Activated T-cell treated with anti-CD3 and anti-CD28 coated beads, Interleukin-2, amount 50 U/mL, for 72 hours (primary cell): ENCODE results near the gene ABCF3. TPM values are rescaled to one million over a fixed set of nuclear protein-coding genes. Genes with fewer than 3 reads are reported as not detected.
A peak's percentile ranks its signal among the peaks of the same experiment; 100 is the strongest.
"Not testable (repeated sequence)": the region's sequence is repeated elsewhere in the genome, so short reads cannot be mapped to it uniquely, and the experiment has no call there.

Experiments used
- ATAC-seq, 2 donors: fragments of 150-1000 bp; cut with Tn5 transposase; replicated peaks in 1 of 2; 2 replicates each; pipeline ENCODE4 v1.10.0; 2021; ENCODE audit warnings: moderate library complexity in 2 of 2, mild to moderate bottlenecking in 1 of 2
- DNase-seq, 2 donors: peaks; one replicate each; pipeline ENCODE4 v3.0.0; 2021 to 2022; ENCODE audit warnings: mixed read lengths in 1 of 2
- H3K27ac Mint-ChIP-seq: one replicate; pipeline ENCODE4 v1.8.0; 2022; ENCODE audit warnings: mild to moderate bottlenecking, moderate library complexity, mixed read lengths
- H3K27me3 Mint-ChIP-seq: one replicate; pipeline ENCODE4 v1.8.0; 2022; ENCODE audit warnings: low read depth, mixed read lengths
- H3K36me3 Mint-ChIP-seq, 2 donors: one replicate each; pipeline ENCODE4 v1.8.0; 2022; ENCODE audit warnings: mixed read lengths in 2 of 2, mild to moderate bottlenecking in 1 of 2; ENCODE audit not compliant: insufficient read depth in 2 of 2
- H3K4me1 Mint-ChIP-seq: one replicate; pipeline ENCODE4 v1.8.0; 2022; ENCODE audit warnings: low read depth, mixed read lengths
- H3K4me3 Mint-ChIP-seq, 2 donors: one replicate each; pipeline ENCODE4 v1.8.0; 2022; ENCODE audit warnings: mild to moderate bottlenecking in 2 of 2, mixed read lengths in 2 of 2, moderate library complexity in 2 of 2
- H3K9me3 Mint-ChIP-seq, 2 donors: one replicate each; pipeline ENCODE4 v1.8.0; 2022; ENCODE audit warnings: mixed read lengths in 2 of 2
- total RNA-seq, 2 donors: library from RNA; stranded (reverse); gene quantifications; one replicate each; pipeline ENCODE4 v1.2.3, GENCODE V29; 2022

ABCF3 gene
- total RNA-seq, 2 donors from 2014 or later, result 70.8 to 71.6 TPM

- Mint-ChIP-seq H3K27ac (peak overlapping the region; percentile 86), H3K36me3 (peaks cover 1 to 9% of the 10 kb centered on the region in 2 donors), H3K9me3 (no peaks in the 10 kb centered on the region), H3K4me1 (peaks cover 26% of the 10 kb centered on the region), H3K4me3 (peak overlapping the region; percentile 98 to 99), H3K27me3 (no peaks in the 10 kb centered on the region)
- peak; percentile 63 to 71 for DNase-seq
- peak; percentile 68 to 69 for ATAC-seq
Measured at GRCh38 chr3:184155644-184156521, 30.1 kb upstream of the ABCF3 start.

- DNase-seq (no peak), ATAC-seq (no peak)
- H3K27me3 Mint-ChIP-seq, result no peaks in the 10 kb centered on the region
- H3K4me3 Mint-ChIP-seq, result peak overlapping the region; percentile 98 to 99
- H3K36me3 Mint-ChIP-seq, result peaks cover 1 to 9% of the 10 kb centered on the region in 2 donors
- H3K27ac Mint-ChIP-seq, result peak overlapping the region; percentile 86
- H3K9me3 Mint-ChIP-seq, result no peaks in the 10 kb centered on the region
- H3K4me1 Mint-ChIP-seq, result peaks cover 26% of the 10 kb centered on the region
Measured at GRCh38 chr3:184156522-184156955, 29.5 kb upstream of the ABCF3 start.

GRCh38 chr3:184157206-184157605 lies 28.8 kb upstream of the ABCF3 start:
- no peaks in the 10 kb centered on the region for H3K27me3 Mint-ChIP-seq
- peaks cover 26% of the 10 kb centered on the region for H3K4me1 Mint-ChIP-seq
- no peak for ATAC-seq
- H3K4me3 Mint-ChIP-seq, result peak overlapping the region; percentile 98 to 99
- no peaks in the 10 kb centered on the region for H3K9me3 Mint-ChIP-seq
- no peak for DNase-seq
- H3K36me3 Mint-ChIP-seq, result peaks cover 1 to 9% of the 10 kb centered on the region in 2 donors
- H3K27ac Mint-ChIP-seq, result no peak overlapping the region

- no peak for DNase-seq
- H3K27me3 Mint-ChIP-seq, result no peaks in the 10 kb centered on the region
- peaks cover 26% of the 10 kb centered on the region for H3K4me1 Mint-ChIP-seq
- ATAC-seq, result no peak
- H3K4me3 Mint-ChIP-seq, result no peak overlapping the region
- H3K9me3 Mint-ChIP-seq, result no peaks in the 10 kb centered on the region
- H3K36me3 Mint-ChIP-seq, result peaks cover 2 to 9% of the 10 kb centered on the region in 2 donors
- H3K27ac Mint-ChIP-seq, result no peak overlapping the region
Measured at GRCh38 chr3:184158404-184158803, 27.6 kb upstream of the ABCF3 start.

- DNase-seq (no peak), ATAC-seq (peak; percentile 34 to 47)
- H3K4me3 Mint-ChIP-seq, result no peak overlapping the region
- no peaks in the 10 kb centered on the region for H3K27me3 Mint-ChIP-seq
- H3K4me1 Mint-ChIP-seq, result peaks cover 26% of the 10 kb centered on the region
- H3K27ac Mint-ChIP-seq, result peak overlapping the region; percentile 51
- peaks cover 2 to 9% of the 10 kb centered on the region in 2 donors for H3K36me3 Mint-ChIP-seq
- no peaks in the 10 kb centered on the region for H3K9me3 Mint-ChIP-seq
Measured at GRCh38 chr3:184160456-184160855, 25.5 kb upstream of the ABCF3 start.

- not testable (repeated sequence) for H3K27me3 Mint-ChIP-seq, H3K36me3 Mint-ChIP-seq, DNase-seq, H3K4me3 Mint-ChIP-seq, H3K27ac Mint-ChIP-seq, ATAC-seq, H3K9me3 Mint-ChIP-seq
- peaks cover 16% of the 10 kb centered on the region for H3K4me1 Mint-ChIP-seq
Measured at GRCh38 chr3:184162571-184163070, 23.4 kb upstream of the ABCF3 start.

- DNase-seq, result no peak
- H3K36me3 Mint-ChIP-seq, result peaks cover 3% of the 10 kb centered on the region in 2 donors
- no peak overlapping the region for H3K4me3 Mint-ChIP-seq
- ATAC-seq, result no peak
- no peaks in the 10 kb centered on the region for H3K27me3 Mint-ChIP-seq
- peaks cover 7% of the 10 kb centered on the region for H3K4me1 Mint-ChIP-seq
- H3K9me3 Mint-ChIP-seq, result no peaks in the 10 kb centered on the region
- H3K27ac Mint-ChIP-seq, result no peak overlapping the region
Measured at GRCh38 chr3:184164648-184165330, 21.2 kb upstream of the ABCF3 start.

- Mint-ChIP-seq H3K4me3 (no peak overlapping the region), H3K36me3 (peaks cover 0 to 3% of the 10 kb centered on the region in 2 donors), H3K27ac (no peak overlapping the region), H3K27me3 (no peaks in the 10 kb centered on the region), H3K4me1 (peaks cover under 1% of the 10 kb centered on the region), H3K9me3 (no peaks in the 10 kb centered on the region)
- ATAC-seq (no peak), DNase-seq (no peak)
Measured at GRCh38 chr3:184165543-184165942, 20.5 kb upstream of the ABCF3 start.

GRCh38 chr3:184166671-184167070 lies 19.3 kb upstream of the ABCF3 start:
- peaks cover 0 to 9% of the 10 kb centered on the region in 2 donors for H3K36me3 Mint-ChIP-seq
- H3K4me1 Mint-ChIP-seq, result peaks cover 8% of the 10 kb centered on the region
- no peak for ATAC-seq
- no peak overlapping the region for H3K27ac Mint-ChIP-seq
- DNase-seq, result no peak
- no peak overlapping the region for H3K4me3 Mint-ChIP-seq
- no peaks in the 10 kb centered on the region for H3K27me3 Mint-ChIP-seq
- H3K9me3 Mint-ChIP-seq, result no peaks in the 10 kb centered on the region

GRCh38 chr3:184167786-184168185 lies 18.2 kb upstream of the ABCF3 start:
- H3K27me3 Mint-ChIP-seq, result no peaks in the 10 kb centered on the region
- peaks cover 0 to 11% of the 10 kb centered on the region in 2 donors for H3K36me3 Mint-ChIP-seq
- no peak overlapping the region for H3K27ac Mint-ChIP-seq
- H3K9me3 Mint-ChIP-seq, result no peaks in the 10 kb centered on the region
- DNase-seq, result no peak
- no peak for ATAC-seq
- no peak overlapping the region for H3K4me3 Mint-ChIP-seq
- peaks cover 12% of the 10 kb centered on the region for H3K4me1 Mint-ChIP-seq

GRCh38 chr3:184168363-184169120 lies 17.5 kb upstream of the ABCF3 start:
- peaks cover 12% of the 10 kb centered on the region for H3K4me1 Mint-ChIP-seq
- no peak overlapping the region for H3K27ac Mint-ChIP-seq
- DNase-seq, result no peak
- no peaks in the 10 kb centered on the region for H3K27me3 Mint-ChIP-seq
- H3K4me3 Mint-ChIP-seq, result no peak overlapping the region
- H3K36me3 Mint-ChIP-seq, result peaks cover 0 to 11% of the 10 kb centered on the region in 2 donors
- no peaks in the 10 kb centered on the region for H3K9me3 Mint-ChIP-seq
- no peak for ATAC-seq

- Mint-ChIP-seq H3K27me3 (no peaks in the 10 kb centered on the region), H3K4me1 (peaks cover 18% of the 10 kb centered on the region), H3K9me3 (no peaks in the 10 kb centered on the region), H3K36me3 (peaks cover 0 to 11% of the 10 kb centered on the region in 2 donors), H3K4me3 (no peak overlapping the region), H3K27ac (no peak overlapping the region)
- DNase-seq (no peak), ATAC-seq (no peak)
Measured at GRCh38 chr3:184169896-184170875, 15.8 kb upstream of the ABCF3 start.
